ENCODE results near the gene COMP. TPM values are rescaled to one million over a fixed set of nuclear protein-coding genes. Genes with fewer than 3 reads are reported as not detected.

The COMP gene
- total RNA-seq, 3 donors from 2014 or later, result 0.12 to 0.95 TPM; not detected in 1

DNA sequence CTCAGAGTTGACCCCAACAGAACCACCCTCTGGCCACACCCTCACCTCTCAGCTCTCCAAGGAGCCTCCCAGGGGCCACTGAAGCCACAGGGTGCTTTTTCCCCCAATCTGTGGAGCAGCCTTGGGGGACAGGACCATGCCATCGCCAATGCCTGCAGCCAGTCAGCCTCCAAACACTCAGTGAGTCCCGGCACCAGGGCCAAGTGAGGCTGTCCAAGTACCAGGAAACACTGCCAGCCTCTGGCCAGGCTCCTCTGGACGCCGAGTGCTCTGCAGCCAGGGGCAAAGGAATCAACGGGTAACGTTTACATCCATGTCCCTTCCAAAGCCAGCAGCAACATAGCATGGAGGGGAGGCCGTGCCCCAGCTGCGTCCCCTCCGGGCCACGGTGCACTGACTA, 9.5 kb upstream of the COMP start:
- no peaks in the 10 kb centered on the region for H3K9me3 ChIP-seq
- TF ChIP-seq, protein P1, sequence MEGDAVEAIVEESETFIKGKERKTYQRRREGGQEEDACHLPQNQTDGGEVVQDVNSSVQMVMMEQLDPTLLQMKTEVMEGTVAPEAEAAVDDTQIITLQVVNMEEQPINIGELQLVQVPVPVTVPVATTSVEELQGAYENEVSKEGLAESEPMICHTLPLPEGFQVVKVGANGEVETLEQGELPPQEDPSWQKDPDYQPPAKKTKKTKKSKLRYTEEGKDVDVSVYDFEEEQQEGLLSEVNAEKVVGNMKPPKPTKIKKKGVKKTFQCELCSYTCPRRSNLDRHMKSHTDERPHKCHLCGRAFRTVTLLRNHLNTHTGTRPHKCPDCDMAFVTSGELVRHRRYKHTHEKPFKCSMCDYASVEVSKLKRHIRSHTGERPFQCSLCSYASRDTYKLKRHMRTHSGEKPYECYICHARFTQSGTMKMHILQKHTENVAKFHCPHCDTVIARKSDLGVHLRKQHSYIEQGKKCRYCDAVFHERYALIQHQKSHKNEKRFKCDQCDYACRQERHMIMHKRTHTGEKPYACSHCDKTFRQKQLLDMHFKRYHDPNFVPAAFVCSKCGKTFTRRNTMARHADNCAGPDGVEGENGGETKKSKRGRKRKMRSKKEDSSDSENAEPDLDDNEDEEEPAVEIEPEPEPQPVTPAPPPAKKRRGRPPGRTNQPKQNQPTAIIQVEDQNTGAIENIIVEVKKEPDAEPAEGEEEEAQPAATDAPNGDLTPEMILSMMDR (IDR thresholded peaks at IDR 0.05), result no peak
- DNase-seq (no peak), ATAC-seq (no peak)
- H3K36me3 ChIP-seq (ENCODE audit: low read depth), result no peaks in the 10 kb centered on the region
- H3K4me3 ChIP-seq, result no peak overlapping the region
- intact Hi-C loops (cut with DNase I, micrococcal nuclease), result no loop called here
- no peaks in the 10 kb centered on the region for H3K4me1 ChIP-seq (ENCODE audit: low read depth)

DNA sequence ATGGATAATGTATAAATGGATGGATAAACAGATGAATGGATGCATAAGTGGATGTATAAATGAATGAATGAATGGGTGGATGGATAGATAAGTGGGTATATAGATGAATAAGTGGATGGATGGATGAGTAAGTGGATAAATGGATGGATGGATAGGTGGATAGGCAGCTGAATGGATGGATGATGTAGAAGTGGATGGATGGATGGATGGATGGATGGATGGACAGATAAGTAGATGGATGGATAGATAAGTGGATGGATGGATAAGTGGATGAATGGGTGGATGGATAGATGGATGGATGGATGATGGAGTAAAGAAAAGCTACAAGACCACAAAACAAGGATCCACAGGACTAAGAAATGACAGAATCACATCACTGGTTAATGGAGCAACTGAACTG, 9.0 kb upstream of the COMP start:
- H3K4me1 ChIP-seq (ENCODE audit: low read depth), result no peaks in the 10 kb centered on the region
- intact Hi-C loops (cut with DNase I, micrococcal nuclease), result no loop called here
- no peaks in the 10 kb centered on the region for H3K36me3 ChIP-seq (ENCODE audit: low read depth)
- no peak overlapping the region for H3K4me3 ChIP-seq
- DNase-seq, result no peak
- no peak for ATAC-seq
- TF ChIP-seq, protein P1 (IDR thresholded peaks at IDR 0.05), result no peak
- H3K9me3 ChIP-seq, result no peaks in the 10 kb centered on the region

DNA sequence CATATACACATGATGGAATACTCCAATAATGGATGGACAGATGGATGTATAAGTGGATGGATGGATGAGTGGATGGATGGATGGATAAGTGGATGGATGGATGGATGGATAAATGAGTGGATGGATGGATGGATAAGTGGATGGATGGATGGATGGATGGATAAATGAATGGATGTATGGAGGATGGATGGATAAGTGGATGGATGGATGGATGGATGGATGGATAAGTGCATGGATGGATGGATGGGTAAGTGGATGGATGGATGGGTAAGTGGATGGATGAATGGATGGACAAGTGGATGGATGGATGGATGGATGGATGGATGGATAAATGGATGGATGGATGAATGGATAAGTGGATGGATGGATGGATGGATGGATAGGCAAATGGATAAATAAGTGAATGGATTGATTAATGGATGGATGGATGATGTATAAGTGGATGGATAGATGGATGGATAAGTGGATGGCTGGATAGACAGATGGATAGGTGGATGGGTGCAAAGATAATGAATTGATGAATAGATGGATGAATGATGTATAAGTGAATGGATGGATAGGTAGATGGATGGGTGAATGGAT, 8.4 kb upstream of the COMP start:
- DNase-seq (no peak), ATAC-seq (no peak)
- H3K4me3 ChIP-seq, result no peak overlapping the region
- TF ChIP-seq, protein P1 (IDR thresholded peaks at IDR 0.05), result no peak
- no peaks in the 10 kb centered on the region for H3K9me3 ChIP-seq
- intact Hi-C loops (cut with DNase I, micrococcal nuclease), result no loop called here
- no peaks in the 10 kb centered on the region for H3K4me1 ChIP-seq (ENCODE audit: low read depth)
- H3K36me3 ChIP-seq (ENCODE audit: low read depth), result no peaks in the 10 kb centered on the region

DNA sequence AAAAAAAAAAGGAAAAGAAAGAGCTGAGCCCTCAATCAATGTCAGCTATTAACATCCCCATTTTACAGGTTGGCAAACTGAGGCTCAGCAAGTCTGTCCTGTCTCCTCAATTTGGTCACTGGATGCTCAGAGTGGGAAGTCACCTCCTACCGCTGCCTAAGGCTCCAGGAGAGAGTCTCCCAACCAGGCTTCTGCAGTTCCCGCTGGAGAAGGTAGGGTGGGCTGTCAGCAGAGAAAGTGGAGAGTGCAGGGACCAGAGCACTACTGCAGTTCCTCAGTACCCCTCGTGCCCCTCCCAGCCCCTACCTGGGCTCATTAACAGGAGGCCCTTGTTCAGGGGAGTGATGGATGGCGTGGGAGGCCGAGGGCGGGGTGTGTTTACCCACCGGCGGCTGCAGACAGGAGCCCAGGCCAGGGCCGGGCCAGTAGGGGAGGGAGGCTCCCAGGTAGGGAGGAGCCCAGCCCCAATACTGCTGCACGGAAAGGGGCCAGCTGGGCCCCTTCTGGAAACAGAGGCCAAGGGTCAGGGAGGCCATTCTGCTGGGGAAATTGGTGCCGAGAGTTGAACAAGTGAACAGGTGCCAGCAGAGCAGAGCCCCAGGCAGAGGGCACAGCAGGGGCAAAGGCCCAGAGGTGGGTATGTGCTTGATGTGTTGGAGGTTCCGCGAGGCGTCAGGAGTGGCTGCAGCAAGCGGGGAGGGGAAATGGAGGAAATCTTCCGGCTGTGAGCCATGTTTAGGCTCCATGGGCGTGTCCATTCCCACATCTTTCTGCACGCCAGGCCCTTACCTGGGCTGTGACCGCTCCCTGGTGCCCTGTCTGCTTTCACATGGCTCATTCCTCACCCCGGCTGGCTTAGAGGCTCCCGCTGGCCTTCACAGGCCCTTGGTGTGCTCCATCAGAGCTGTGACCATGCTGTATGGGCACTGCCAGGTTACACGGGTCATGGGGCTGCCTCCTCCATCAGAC, 7.6 kb upstream of the COMP start:
- peak; percentile 87 for ATAC-seq

DNA sequence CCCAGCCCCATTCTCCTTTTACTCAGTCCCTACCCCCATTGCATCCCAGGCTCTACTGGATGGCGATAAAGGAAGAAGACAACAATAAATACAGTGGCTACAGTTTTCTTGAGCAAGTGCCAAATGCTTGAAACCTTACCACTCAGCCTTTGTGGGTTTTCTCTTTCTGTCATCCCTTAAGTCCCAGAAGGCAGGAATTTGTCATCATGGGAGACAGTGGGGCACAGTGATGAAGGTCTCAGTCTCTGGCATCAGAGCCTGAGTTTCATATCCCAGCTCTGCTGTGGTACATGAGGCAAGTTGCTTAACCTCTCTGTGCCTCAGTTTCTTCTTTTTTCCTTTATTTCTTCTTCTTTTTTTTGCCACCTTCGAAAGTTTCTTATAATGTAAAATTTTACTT, 5.1 kb upstream of the COMP start:
- ATAC-seq, result no peak

More for the DNA sequence above, 7.6 kb upstream of the COMP start:
- DNase-seq, result peak; percentile 41 to 65 (median 50)
- Histone ChIP-seq H3K4me3 (no peak overlapping the region), H3K36me3 (ENCODE audit: low read depth) (no peaks in the 10 kb centered on the region), H3K4me1 (ENCODE audit: low read depth) (no peaks in the 10 kb centered on the region), H3K9me3 (no peaks in the 10 kb centered on the region)
- intact Hi-C loops (cut with DNase I, micrococcal nuclease), result no loop called here
- TF ChIP-seq, protein P1 (IDR thresholded peaks at IDR 0.05), result no peak

More for the DNA sequence above, 5.1 kb upstream of the COMP start:
- Histone ChIP-seq H3K9me3 (no peaks in the 10 kb centered on the region), H3K4me1 (ENCODE audit: low read depth) (no peaks in the 10 kb centered on the region), H3K4me3 (no peak overlapping the region), H3K36me3 (ENCODE audit: low read depth) (no peaks in the 10 kb centered on the region)
- TF ChIP-seq, protein P1 (IDR thresholded peaks at IDR 0.05), result no peak
- no peak for DNase-seq
- intact Hi-C loops (cut with DNase I, micrococcal nuclease), result no loop called here

Data from mucosa of descending colon (tissue), 3 donors.